Lung (tissue), 12 donors: ENCODE data around the gene TBC1D21. TPM values are rescaled to one million over a fixed set of nuclear protein-coding genes. Genes with fewer than 3 reads are reported as not detected.

ENCODE experiments used
- ATAC-seq: fragments of 200-7000 bp; cut with Tn5 transposase; one replicate; pipeline ENCODE4 v1.9.1; 2020; ENCODE audit warnings: moderate number of reproducible peaks; ENCODE audit not compliant: insufficient read depth, low FRiP score
- DNase-seq, 3 donors: peaks; one replicate each; pipeline ENCODE4 v3.0.0-alpha.2; 2013 to 2017
- H3K27ac ChIP-seq, 2 donors: one replicate each; pipeline ENCODE4 v1.5.1; 2013; ENCODE audit warnings: mild to moderate bottlenecking in 2 of 2, moderate library complexity in 2 of 2, control low read depth in 1 of 2, inconsistent platforms in 1 of 2, low read depth in 1 of 2, low read length in 1 of 2
- H3K27me3 ChIP-seq, 3 donors: one replicate each; pipeline ENCODE4 v1.5.1; 2013; ENCODE audit warnings: low read length in 2 of 3; ENCODE audit not compliant: control insufficient read depth in 3 of 3, insufficient read depth in 3 of 3
- H3K36me3 ChIP-seq, 4 donors: one replicate each; pipeline ENCODE4 v1.5.1; 2013; ENCODE audit warnings: low read length in 4 of 4, mild to moderate bottlenecking in 1 of 4, moderate library complexity in 1 of 4; ENCODE audit not compliant: control insufficient read depth in 4 of 4, insufficient read depth in 4 of 4
- H3K4me1 ChIP-seq, 5 donors: one replicate each; pipeline ENCODE4 v1.5.1; 2013; ENCODE audit warnings: low read length in 5 of 5, mild to moderate bottlenecking in 2 of 5, moderate library complexity in 1 of 5; ENCODE audit not compliant: control insufficient read depth in 5 of 5, insufficient read depth in 5 of 5
- H3K4me3 ChIP-seq: one replicate; pipeline ENCODE4 v1.5.1; 2013; ENCODE audit warnings: mild to moderate bottlenecking, control low read depth, moderate library complexity
- H3K9ac ChIP-seq, 2 donors: one replicate each; pipeline ENCODE4 v1.5.1; 2013; ENCODE audit warnings: low read length in 2 of 2, control low read depth in 1 of 2; ENCODE audit not compliant: insufficient read depth in 1 of 2
- H3K9me3 ChIP-seq, 4 donors: one replicate each; pipeline ENCODE4 v1.5.1; 2013; ENCODE audit warnings: low read length in 3 of 4, mild to moderate bottlenecking in 1 of 4, moderate library complexity in 1 of 4; ENCODE audit not compliant: control insufficient read depth in 4 of 4, insufficient read depth in 3 of 4
- WGBS, 2 donors: extraction: QIAGEN DNeasy Blood & Tissue Kit; methylation state at CpG; one replicate each; pipeline ENCODE4 v1.1.7; 2013; 5-methylcytosine and 5-hydroxymethylcytosine counted together
- polyA plus RNA-seq, 2 donors: library from polyadenylated mRNA; stranded (reverse); fragments of 200-250 nt; gene quantifications; one replicate each; pipeline ENCODE4 v1.2.1, GENCODE V29; 2013
- total RNA-seq, 2 donors: library from RNA; depleted of rRNA in 1 of 2; stranded (reverse); fragments of >200 nt in 1 of 2; gene quantifications; one replicate each; pipeline ENCODE4 v1.2.1, GENCODE V29; 2014 to 2021
- TF ChIP-seq, protein P1 (sequence below): IDR thresholded peaks from 2 replicates; pipeline ENCODE4 v1.5.1; 2012; ENCODE audit warnings: mild to moderate bottlenecking; ENCODE audit errors: control extremely low read depth, extremely low read depth
- donor health status: control.
- donor health status: control.
- donor health status: Bipolar disorder and iron deficiency.
- donor health status: healthy.
- donor health status: DM: yes; HTN: yes; CAD: no.

The TBC1D21 gene
- total and polyA plus RNA-seq, 4 donors = not detected

DNA sequence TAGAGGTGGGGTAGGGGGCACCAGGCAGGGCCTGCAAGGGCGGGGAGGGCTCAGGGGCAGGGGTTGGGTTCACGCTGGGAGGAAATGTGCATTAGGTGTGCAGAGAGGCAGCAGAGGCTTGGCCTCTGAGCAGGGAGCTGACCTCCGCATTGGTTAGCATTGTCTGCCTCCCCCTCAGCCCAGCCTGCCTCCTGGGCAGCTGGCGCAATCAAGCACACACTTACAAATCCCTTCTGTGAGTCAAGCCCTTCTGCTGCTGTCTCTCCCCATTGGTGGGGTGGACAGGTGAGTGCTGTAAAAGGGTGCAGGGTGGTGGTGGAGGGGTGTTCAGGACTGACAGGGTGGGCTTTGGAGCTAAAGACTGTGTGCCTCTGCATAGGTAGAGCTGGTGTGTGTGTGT is 62.2 kb downstream of the TBC1D21 start:
- no peak overlapping the region for H3K9ac ChIP-seq
- TF ChIP-seq, protein P1, sequence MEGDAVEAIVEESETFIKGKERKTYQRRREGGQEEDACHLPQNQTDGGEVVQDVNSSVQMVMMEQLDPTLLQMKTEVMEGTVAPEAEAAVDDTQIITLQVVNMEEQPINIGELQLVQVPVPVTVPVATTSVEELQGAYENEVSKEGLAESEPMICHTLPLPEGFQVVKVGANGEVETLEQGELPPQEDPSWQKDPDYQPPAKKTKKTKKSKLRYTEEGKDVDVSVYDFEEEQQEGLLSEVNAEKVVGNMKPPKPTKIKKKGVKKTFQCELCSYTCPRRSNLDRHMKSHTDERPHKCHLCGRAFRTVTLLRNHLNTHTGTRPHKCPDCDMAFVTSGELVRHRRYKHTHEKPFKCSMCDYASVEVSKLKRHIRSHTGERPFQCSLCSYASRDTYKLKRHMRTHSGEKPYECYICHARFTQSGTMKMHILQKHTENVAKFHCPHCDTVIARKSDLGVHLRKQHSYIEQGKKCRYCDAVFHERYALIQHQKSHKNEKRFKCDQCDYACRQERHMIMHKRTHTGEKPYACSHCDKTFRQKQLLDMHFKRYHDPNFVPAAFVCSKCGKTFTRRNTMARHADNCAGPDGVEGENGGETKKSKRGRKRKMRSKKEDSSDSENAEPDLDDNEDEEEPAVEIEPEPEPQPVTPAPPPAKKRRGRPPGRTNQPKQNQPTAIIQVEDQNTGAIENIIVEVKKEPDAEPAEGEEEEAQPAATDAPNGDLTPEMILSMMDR = no peak
- no peak for ATAC-seq
- H3K27ac ChIP-seq = no peak overlapping the region
- H3K36me3 ChIP-seq = peaks cover 0 to 19% (median 2%) of the 10 kb centered on the region in 4 donors
- no peaks in the 10 kb centered on the region for H3K9me3 ChIP-seq
- DNase-seq = no peak
- no peak overlapping the region for H3K4me3 ChIP-seq
- peaks cover 0 to 39% (median 17%) of the 10 kb centered on the region in 5 donors for H3K4me1 ChIP-seq
- H3K27me3 ChIP-seq = no peaks in the 10 kb centered on the region
- WGBS, 2 donors = 86 to 92% methylated on average over 4 of the region's 4 CpGs

DNA sequence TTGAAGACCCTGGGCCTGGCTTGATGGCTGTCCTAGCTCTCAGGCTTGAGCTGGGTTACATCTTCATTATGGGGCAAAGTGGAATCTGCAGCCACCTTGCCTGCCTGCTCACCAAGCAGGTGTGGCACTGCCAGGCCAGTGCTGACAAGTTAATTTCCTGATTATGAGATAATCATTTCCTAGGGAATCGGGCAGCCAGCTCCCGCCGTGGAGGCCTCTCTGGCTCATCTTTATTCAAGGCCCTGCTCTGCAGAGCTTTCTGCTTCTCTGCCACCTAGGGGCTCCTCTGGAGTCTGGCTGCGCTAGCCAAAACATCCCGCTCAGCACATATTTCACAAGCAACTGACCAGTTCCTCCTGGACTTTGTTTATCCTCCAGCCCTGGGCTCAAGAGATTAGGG is 62.8 kb downstream of the TBC1D21 start:
- Histone ChIP-seq H3K9me3 (no peaks in the 10 kb centered on the region), H3K27me3 (no peaks in the 10 kb centered on the region), H3K4me3 (no peak overlapping the region), H3K36me3 (peaks cover 0 to 17% (median 2%) of the 10 kb centered on the region in 4 donors), H3K4me1 (peaks cover 0 to 40% (median 19%) of the 10 kb centered on the region in 5 donors), H3K27ac (no peak overlapping the region), H3K9ac (no peak overlapping the region)
- TF ChIP-seq, protein P1 = no peak
- WGBS, 2 donors = 26 to 36% methylated on average over 5 of the region's 5 CpGs
- DNase-seq (peak; percentile 49 to 79 (median 61)), ATAC-seq (no peak)

DNA sequence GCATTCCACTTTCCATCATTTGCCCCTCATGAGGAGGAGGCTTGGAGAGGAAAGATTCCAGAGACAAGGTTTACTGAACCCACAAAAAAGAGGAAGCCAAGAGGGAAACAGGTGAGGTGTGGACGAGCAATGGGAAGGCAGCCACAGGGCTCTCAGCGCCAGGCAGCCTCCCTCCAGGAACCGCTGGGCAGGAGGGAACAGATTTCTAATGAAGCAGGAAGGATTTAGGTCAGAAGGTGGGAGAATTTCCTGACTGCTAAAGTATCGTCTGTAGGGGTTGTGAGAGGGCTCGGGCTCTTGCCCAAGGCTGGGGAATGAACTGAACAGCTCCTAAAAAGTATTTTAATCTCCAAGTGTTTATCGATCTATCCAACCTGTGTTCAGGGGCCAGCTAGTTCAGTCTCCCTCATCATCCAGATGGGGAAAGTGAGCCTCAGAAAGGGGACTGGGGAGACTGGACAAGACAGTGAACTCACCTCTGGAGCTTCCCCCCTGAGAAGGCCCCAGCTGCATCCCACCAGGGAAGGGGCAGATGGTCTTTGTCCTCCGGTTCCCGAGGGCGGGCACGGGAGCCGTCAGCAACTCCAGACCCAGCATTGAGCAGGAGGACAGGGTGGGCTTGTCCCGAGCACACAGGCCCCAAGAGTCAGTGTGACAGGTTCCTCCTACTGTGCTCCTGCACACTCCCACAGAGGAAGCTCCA is 63.4 kb downstream of the TBC1D21 start:
- ATAC-seq = no peak
- no peaks in the 10 kb centered on the region for H3K9me3 ChIP-seq
- WGBS, 2 donors = 47 to 48% methylated on average over 12 of the region's 12 CpGs

More for the DNA sequence above, 63.4 kb downstream of the TBC1D21 start:
- Histone ChIP-seq H3K9ac (no peak overlapping the region), H3K4me1 (peaks cover 0 to 41% (median 21%) of the 10 kb centered on the region in 5 donors), H3K36me3 (peaks cover 0 to 12% (median 2%) of the 10 kb centered on the region in 4 donors), H3K27ac (no peak overlapping the region), H3K27me3 (no peaks in the 10 kb centered on the region), H3K4me3 (no peak overlapping the region)
- TF ChIP-seq, protein P1 = no peak
- no peak for DNase-seq
